ENCODE results near the gene TEX2. TPM values are rescaled to one million over a fixed set of nuclear protein-coding genes. Genes with fewer than 3 reads are reported as not detected.

Gene TEX2
- total and polyA plus RNA-seq, 2 donors (not counting 3 experiments of a cell fraction or from before 2014, with no cell fraction given), result 13.3 to 25.8 TPM

DNA sequence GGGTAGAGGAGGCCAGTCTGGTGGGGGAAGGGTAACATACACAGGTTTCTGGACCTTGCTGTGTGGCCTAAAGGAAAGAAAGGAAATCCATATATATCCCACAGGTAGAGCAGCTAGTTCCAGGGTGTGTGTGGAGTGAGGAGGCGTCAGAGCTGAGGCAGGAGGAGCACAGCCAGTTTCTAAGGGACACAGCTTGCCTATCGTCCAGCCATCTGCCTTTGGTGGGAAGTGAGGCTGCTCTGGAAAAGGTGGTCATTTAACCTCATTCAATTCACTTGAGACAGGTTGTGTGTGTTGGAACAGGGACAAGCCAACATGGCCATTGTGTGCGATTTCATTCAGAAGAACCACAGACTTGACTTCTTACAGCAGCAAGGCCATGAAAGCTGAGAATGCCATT lies 96.2 kb downstream of the TEX2 start:
- Histone ChIP-seq H3K9ac (replicated peaks; ENCODE audit: extremely low read depth, insufficient read depth, low read length) (no peak overlapping the region), H3K9me1 (replicated peaks; ENCODE audit: control insufficient read depth, extremely low read depth, insufficient read depth, low read length) (no peaks in the 10 kb centered on the region), H3K36me3 (ENCODE audit: control insufficient read depth in 2 of 2, extremely low read depth in 1 of 2, insufficient read depth in 2 of 2, low read length in 2 of 2) (peaks cover 0 to 2% of the 10 kb centered on the region in 2 experiments), H3K27me3 (ENCODE audit: control insufficient read depth in 2 of 2, insufficient read depth in 2 of 2, low read length in 2 of 2) (no peaks in the 10 kb centered on the region), H3K4me2 (ENCODE audit: insufficient read depth, low read length) (no peak overlapping the region), H3K9me3 (replicated peaks; ENCODE audit: control insufficient read depth, insufficient read depth, low read length) (no peaks in the 10 kb centered on the region), H4K20me1 (replicated peaks; ENCODE audit: control insufficient read depth, extremely low read depth, insufficient read depth, low read length) (no peaks in the 10 kb centered on the region), H3K27ac (ENCODE audit: insufficient read depth, low read depth, low read length) (no peak overlapping the region), H3K79me2 (ENCODE audit: control insufficient read depth, insufficient read depth, low read length) (no peaks in the 10 kb centered on the region), H3K4me3 (replicated peaks in 1 of 3; ENCODE audit: insufficient read depth in 1 of 3, low read depth in 1 of 3, low read length in 3 of 3) (no peak overlapping the region), H3K4me1 (ENCODE audit: control insufficient read depth, extremely low read depth, insufficient read depth, low read length) (peaks cover 13% of the 10 kb centered on the region), H2AFZ (ENCODE audit: low read depth, low read length) (no peak overlapping the region)
- BruUV-seq (replicated peaks), result no TSS peak
- ChIA-PET POLR2A (no interaction called here), CTCF (interaction anchor here (0.8 to 3.3 kb wide), 4 partner anchors 13 to 33 kb away, joined by 3 to 13 read pairs (median 5); no protein-coding TSS in a partner anchor)
- FAIRE-seq (no peak), DNase-seq (ENCODE audit: low read depth, low spot score) (no peak)
- dilution Hi-C loops (cut with MboI; ENCODE audit: extremely low pct_ligation_motif_present, low sequenced_read_pairs), result no loop called here
- intact Hi-C loops (cut with micrococcal nuclease), result no loop called here
- TF ChIP-seq MYC (IDR thresholded peaks at IDR 0.05; ENCODE audit: low read depth, low read length) (no peak), FOS (IDR thresholded peaks at IDR 0.05; ENCODE audit: borderline replicate concordance, insufficient read depth, low read length) (no peak), GATA2 (IDR thresholded peaks at IDR 0.05; ENCODE audit: insufficient read depth, insufficient read length, low read depth, low read length) (no peak), EZH2 (IDR thresholded peaks at IDR 0.05; ENCODE audit: borderline replicate concordance, low read depth, low read length, severe bottlenecking) (no peak), POLR2AphosphoS5 (IDR thresholded peaks at IDR 0.05; ENCODE audit: insufficient read depth, low read depth, low read length) (no peak), POLR2A (IDR thresholded peaks at IDR 0.05; ENCODE audit: low read depth, low read length) (no peak), JUN (IDR thresholded peaks at IDR 0.05; ENCODE audit: borderline replicate concordance, insufficient read depth, insufficient read length, low read depth) (no peak)
- TF ChIP-seq, protein P1, sequence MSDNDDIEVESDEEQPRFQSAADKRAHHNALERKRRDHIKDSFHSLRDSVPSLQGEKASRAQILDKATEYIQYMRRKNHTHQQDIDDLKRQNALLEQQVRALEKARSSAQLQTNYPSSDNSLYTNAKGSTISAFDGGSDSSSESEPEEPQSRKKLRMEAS (IDR thresholded peaks at IDR 0.05; ENCODE audit: insufficient read depth, insufficient read length), result no peak
- TF ChIP-seq, protein P2, sequence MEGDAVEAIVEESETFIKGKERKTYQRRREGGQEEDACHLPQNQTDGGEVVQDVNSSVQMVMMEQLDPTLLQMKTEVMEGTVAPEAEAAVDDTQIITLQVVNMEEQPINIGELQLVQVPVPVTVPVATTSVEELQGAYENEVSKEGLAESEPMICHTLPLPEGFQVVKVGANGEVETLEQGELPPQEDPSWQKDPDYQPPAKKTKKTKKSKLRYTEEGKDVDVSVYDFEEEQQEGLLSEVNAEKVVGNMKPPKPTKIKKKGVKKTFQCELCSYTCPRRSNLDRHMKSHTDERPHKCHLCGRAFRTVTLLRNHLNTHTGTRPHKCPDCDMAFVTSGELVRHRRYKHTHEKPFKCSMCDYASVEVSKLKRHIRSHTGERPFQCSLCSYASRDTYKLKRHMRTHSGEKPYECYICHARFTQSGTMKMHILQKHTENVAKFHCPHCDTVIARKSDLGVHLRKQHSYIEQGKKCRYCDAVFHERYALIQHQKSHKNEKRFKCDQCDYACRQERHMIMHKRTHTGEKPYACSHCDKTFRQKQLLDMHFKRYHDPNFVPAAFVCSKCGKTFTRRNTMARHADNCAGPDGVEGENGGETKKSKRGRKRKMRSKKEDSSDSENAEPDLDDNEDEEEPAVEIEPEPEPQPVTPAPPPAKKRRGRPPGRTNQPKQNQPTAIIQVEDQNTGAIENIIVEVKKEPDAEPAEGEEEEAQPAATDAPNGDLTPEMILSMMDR (IDR thresholded peaks at IDR 0.05; ENCODE audit: extremely low read depth in 1 of 2, insufficient read depth in 1 of 2, low read depth in 1 of 2, low read length in 2 of 2), result no peak

Measured in endothelial cell of umbilical vein (primary cell).